HFF-Myc (cell line): ENCODE data around the gene SSC4D.

Experiments used
- DNase-seq: peaks from one replicate; pipeline ENCODE4 v3.0.0-alpha.2; 2011; ENCODE audit warnings: low read depth; ENCODE audit errors: extremely low read depth
- H3K4me3 ChIP-seq: replicated peaks from 2 replicates; pipeline ENCODE4 v1.5.1; 2011; ENCODE audit warnings: low read depth, mild to moderate bottlenecking, control low read depth, low read length
- TF ChIP-seq, protein P1 (sequence below): IDR thresholded peaks from 2 replicates; pipeline ENCODE4 v1.5.1; 2012; ENCODE audit warnings: mild to moderate bottlenecking, low read depth, low read length, control low read depth; ENCODE audit errors: missing control alignments

SSC4D gene

GRCh38 chr7:76347710-76348109 is 61.8 kb downstream of the SSC4D start:
- no peak overlapping the region for H3K4me3 ChIP-seq
- no peak for DNase-seq
- TF ChIP-seq, protein P1, sequence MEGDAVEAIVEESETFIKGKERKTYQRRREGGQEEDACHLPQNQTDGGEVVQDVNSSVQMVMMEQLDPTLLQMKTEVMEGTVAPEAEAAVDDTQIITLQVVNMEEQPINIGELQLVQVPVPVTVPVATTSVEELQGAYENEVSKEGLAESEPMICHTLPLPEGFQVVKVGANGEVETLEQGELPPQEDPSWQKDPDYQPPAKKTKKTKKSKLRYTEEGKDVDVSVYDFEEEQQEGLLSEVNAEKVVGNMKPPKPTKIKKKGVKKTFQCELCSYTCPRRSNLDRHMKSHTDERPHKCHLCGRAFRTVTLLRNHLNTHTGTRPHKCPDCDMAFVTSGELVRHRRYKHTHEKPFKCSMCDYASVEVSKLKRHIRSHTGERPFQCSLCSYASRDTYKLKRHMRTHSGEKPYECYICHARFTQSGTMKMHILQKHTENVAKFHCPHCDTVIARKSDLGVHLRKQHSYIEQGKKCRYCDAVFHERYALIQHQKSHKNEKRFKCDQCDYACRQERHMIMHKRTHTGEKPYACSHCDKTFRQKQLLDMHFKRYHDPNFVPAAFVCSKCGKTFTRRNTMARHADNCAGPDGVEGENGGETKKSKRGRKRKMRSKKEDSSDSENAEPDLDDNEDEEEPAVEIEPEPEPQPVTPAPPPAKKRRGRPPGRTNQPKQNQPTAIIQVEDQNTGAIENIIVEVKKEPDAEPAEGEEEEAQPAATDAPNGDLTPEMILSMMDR = no peak

- TF ChIP-seq, protein P1 = no peak
- no peak for DNase-seq
These were observed 62.7 kb downstream of the SSC4D start for GRCh38 chr7:76346778-76347177.

GRCh38 chr7:76346097-76346496 is 63.4 kb downstream of the SSC4D start:
- no peak overlapping the region for H3K4me3 ChIP-seq
- TF ChIP-seq, protein P1 = no peak
- no peak for DNase-seq

More at GRCh38 chr7:76346778-76347177, 62.7 kb downstream of the SSC4D start:
- no peak overlapping the region for H3K4me3 ChIP-seq

- DNase-seq = no peak
- TF ChIP-seq, protein P1 = no peak
- no peak overlapping the region for H3K4me3 ChIP-seq
These were observed 65.6 kb downstream of the SSC4D start for GRCh38 chr7:76343931-76344321.

DNA sequence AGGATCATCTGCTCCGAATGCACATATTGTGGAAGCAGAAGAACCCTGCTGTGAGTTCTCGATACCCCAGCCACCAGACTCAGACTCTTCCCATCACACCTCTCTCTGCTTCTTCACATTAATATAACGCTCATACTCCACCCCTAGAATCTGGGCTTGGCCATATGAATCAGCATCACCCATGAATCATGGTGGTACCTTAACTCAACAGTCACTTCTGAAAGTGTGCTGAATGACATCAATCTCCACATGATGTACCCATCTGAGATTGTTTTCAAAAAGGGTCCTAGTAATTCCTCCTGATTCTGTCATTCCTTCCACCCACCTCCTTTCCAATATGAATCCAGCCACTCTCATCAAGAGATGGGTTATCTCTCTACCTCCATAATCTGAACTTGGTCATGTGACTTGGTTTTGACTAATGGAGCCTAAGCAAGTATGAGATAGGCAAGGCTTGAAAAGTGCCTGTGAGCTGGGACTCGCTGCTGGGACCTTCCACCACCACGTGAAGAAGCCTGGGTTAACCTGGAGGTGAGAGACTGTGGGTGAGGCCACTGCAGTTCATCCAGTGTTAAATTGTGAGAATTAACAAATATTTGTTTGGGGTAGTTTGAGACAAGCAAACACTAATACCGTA is 66.1 kb downstream of the SSC4D start:
- no peak for DNase-seq
- TF ChIP-seq, protein P1 = no peak

GRCh38 chr7:76342222-76342621 is 67.3 kb downstream of the SSC4D start:
- H3K4me3 ChIP-seq = no peak overlapping the region
- TF ChIP-seq, protein P1 = no peak

More for the DNA sequence above, 66.1 kb downstream of the SSC4D start:
- no peak overlapping the region for H3K4me3 ChIP-seq

More at GRCh38 chr7:76342222-76342621, 67.3 kb downstream of the SSC4D start:
- DNase-seq = no peak
